ENCODE results near the gene PATE1.
"Not testable (repeated sequence)": the region's sequence is repeated elsewhere in the genome, so short reads cannot be mapped to it uniquely, and the experiment has no call there.

PATE1 gene

GRCh38 chr11:125745979-125746378, at the start of gene PATE1:
Gene PATE1, plus strand, starts transcription at chr11:125746279. Its CDS starts 26 bp downstream, at chr11:125746305.
- no peaks in the 10 kb centered on the region for H3K9me3 ChIP-seq (ENCODE audit: control insufficient read depth, insufficient read depth, low read length)
- H3K4me1 ChIP-seq (ENCODE audit: insufficient read depth, low read length) = no peaks in the 10 kb centered on the region
- no peak within 1 kb of the TSS for H3K9ac ChIP-seq (ENCODE audit: low read depth, low read length)
- no peaks in the 10 kb centered on the region for H3K36me3 ChIP-seq (ENCODE audit: insufficient read depth, low read length)

GRCh38 chr11:125701018-125701610, 45.0 kb upstream of the PATE1 start:
- peaks cover 8% of the 10 kb centered on the region; the same call in 1 of the 2 replicates for H3K4me1 ChIP-seq (ENCODE audit: insufficient read depth, low read length)
- H3K9me3 ChIP-seq (ENCODE audit: control insufficient read depth, insufficient read depth, low read length) = no peaks in the 10 kb centered on the region
- no peak overlapping the region for H3K9ac ChIP-seq (ENCODE audit: low read depth, low read length)
- no peaks in the 10 kb centered on the region for H3K36me3 ChIP-seq (ENCODE audit: insufficient read depth, low read length)

- peaks cover 8% of the 10 kb centered on the region; the same call in 1 of the 2 replicates for H3K4me1 ChIP-seq (ENCODE audit: insufficient read depth, low read length)
- no peaks in the 10 kb centered on the region for H3K36me3 ChIP-seq (ENCODE audit: insufficient read depth, low read length)
- H3K9me3 ChIP-seq (ENCODE audit: control insufficient read depth, insufficient read depth, low read length) = no peaks in the 10 kb centered on the region
- no peak overlapping the region for H3K9ac ChIP-seq (ENCODE audit: low read depth, low read length)
These were observed 44.0 kb upstream of the PATE1 start for GRCh38 chr11:125701858-125702621.

GRCh38 chr11:125704686-125705085, 41.4 kb upstream of the PATE1 start:
- not testable (repeated sequence) for H3K4me1 ChIP-seq (ENCODE audit: insufficient read depth, low read length); H3K9me3 ChIP-seq (ENCODE audit: control insufficient read depth, insufficient read depth, low read length); H3K36me3 ChIP-seq (ENCODE audit: insufficient read depth, low read length); H3K9ac ChIP-seq (ENCODE audit: low read depth, low read length)

GRCh38 chr11:125720781-125721180, 25.3 kb upstream of the PATE1 start:
- Histone ChIP-seq H3K4me1 (ENCODE audit: insufficient read depth, low read length) (no peaks in the 10 kb centered on the region), H3K9me3 (ENCODE audit: control insufficient read depth, insufficient read depth, low read length) (no peaks in the 10 kb centered on the region), H3K36me3 (ENCODE audit: insufficient read depth, low read length) (no peaks in the 10 kb centered on the region), H3K9ac (ENCODE audit: low read depth, low read length) (no peak overlapping the region)

GRCh38 chr11:125724125-125724524, 22.0 kb upstream of the PATE1 start:
- Histone ChIP-seq H3K4me1 (ENCODE audit: insufficient read depth, low read length) (no peaks in the 10 kb centered on the region), H3K36me3 (ENCODE audit: insufficient read depth, low read length) (no peaks in the 10 kb centered on the region), H3K9ac (ENCODE audit: low read depth, low read length) (no peak overlapping the region), H3K9me3 (ENCODE audit: control insufficient read depth, insufficient read depth, low read length) (no peaks in the 10 kb centered on the region)

GRCh38 chr11:125728969-125729368, 17.1 kb upstream of the PATE1 start:
- Histone ChIP-seq H3K9ac (ENCODE audit: low read depth, low read length) (no peak overlapping the region), H3K4me1 (ENCODE audit: insufficient read depth, low read length) (no peaks in the 10 kb centered on the region), H3K36me3 (ENCODE audit: insufficient read depth, low read length) (no peaks in the 10 kb centered on the region), H3K9me3 (ENCODE audit: control insufficient read depth, insufficient read depth, low read length) (no peaks in the 10 kb centered on the region)

- Histone ChIP-seq H3K9ac (ENCODE audit: low read depth, low read length) (no peak overlapping the region), H3K9me3 (ENCODE audit: control insufficient read depth, insufficient read depth, low read length) (no peaks in the 10 kb centered on the region), H3K36me3 (ENCODE audit: insufficient read depth, low read length) (no peaks in the 10 kb centered on the region), H3K4me1 (ENCODE audit: insufficient read depth, low read length) (no peaks in the 10 kb centered on the region)
These were observed 5.5 kb upstream of the PATE1 start for GRCh38 chr11:125740617-125741016.

- Histone ChIP-seq H3K36me3 (ENCODE audit: insufficient read depth, low read length) (no peaks in the 10 kb centered on the region), H3K9ac (ENCODE audit: low read depth, low read length) (no peak overlapping the region), H3K9me3 (ENCODE audit: control insufficient read depth, insufficient read depth, low read length) (no peaks in the 10 kb centered on the region), H3K4me1 (ENCODE audit: insufficient read depth, low read length) (no peaks in the 10 kb centered on the region)
These were observed 2.4 kb upstream of the PATE1 start for GRCh38 chr11:125743681-125744080.

- Histone ChIP-seq H3K9ac (ENCODE audit: low read depth, low read length) (no peak overlapping the region), H3K36me3 (ENCODE audit: insufficient read depth, low read length) (no peaks in the 10 kb centered on the region), H3K4me1 (ENCODE audit: insufficient read depth, low read length) (no peaks in the 10 kb centered on the region), H3K9me3 (ENCODE audit: control insufficient read depth, insufficient read depth, low read length) (no peaks in the 10 kb centered on the region)
These were observed 4.5 kb downstream of the PATE1 start for GRCh38 chr11:125750629-125751028.

- Histone ChIP-seq H3K9me3 (ENCODE audit: control insufficient read depth, insufficient read depth, low read length) (no peaks in the 10 kb centered on the region), H3K4me1 (ENCODE audit: insufficient read depth, low read length) (no peaks in the 10 kb centered on the region), H3K9ac (ENCODE audit: low read depth, low read length) (no peak overlapping the region), H3K36me3 (ENCODE audit: insufficient read depth, low read length) (no peaks in the 10 kb centered on the region)
These were observed 10.0 kb downstream of the PATE1 start for GRCh38 chr11:125756050-125756449.

GRCh38 chr11:125762445-125762844, 16.4 kb downstream of the PATE1 start:
- Histone ChIP-seq H3K4me1 (ENCODE audit: insufficient read depth, low read length) (no peaks in the 10 kb centered on the region), H3K9ac (ENCODE audit: low read depth, low read length) (no peak overlapping the region), H3K9me3 (ENCODE audit: control insufficient read depth, insufficient read depth, low read length) (no peaks in the 10 kb centered on the region), H3K36me3 (ENCODE audit: insufficient read depth, low read length) (no peaks in the 10 kb centered on the region)

GRCh38 chr11:125763483-125763882, 17.4 kb downstream of the PATE1 start:
- Histone ChIP-seq H3K4me1 (ENCODE audit: insufficient read depth, low read length) (no peaks in the 10 kb centered on the region), H3K36me3 (ENCODE audit: insufficient read depth, low read length) (no peaks in the 10 kb centered on the region), H3K9ac (ENCODE audit: low read depth, low read length) (no peak overlapping the region), H3K9me3 (ENCODE audit: control insufficient read depth, insufficient read depth, low read length) (no peaks in the 10 kb centered on the region)

GRCh38 chr11:125766251-125766650, 20.2 kb downstream of the PATE1 start:
- H3K36me3 ChIP-seq (ENCODE audit: insufficient read depth, low read length) = no peaks in the 10 kb centered on the region
- no peaks in the 10 kb centered on the region for H3K4me1 ChIP-seq (ENCODE audit: insufficient read depth, low read length)
- no peak overlapping the region for H3K9ac ChIP-seq (ENCODE audit: low read depth, low read length)
- H3K9me3 ChIP-seq (ENCODE audit: control insufficient read depth, insufficient read depth, low read length) = no peaks in the 10 kb centered on the region

GRCh38 chr11:125768336-125769046, 22.4 kb downstream of the PATE1 start:
- H3K4me1 ChIP-seq (ENCODE audit: insufficient read depth, low read length) = no peaks in the 10 kb centered on the region
- no peak overlapping the region for H3K9ac ChIP-seq (ENCODE audit: low read depth, low read length)
- no peaks in the 10 kb centered on the region for H3K36me3 ChIP-seq (ENCODE audit: insufficient read depth, low read length)
- H3K9me3 ChIP-seq (ENCODE audit: control insufficient read depth, insufficient read depth, low read length) = no peaks in the 10 kb centered on the region

All from ES-I3 (cell line).